GM19328 (cell line): Measurements from ENCODE around the gene RHBDL2.
A peak's percentile ranks its signal among the peaks of the same experiment; 100 is the strongest.
"Not testable (repeated sequence)": the region's sequence is repeated elsewhere in the genome, so short reads cannot be mapped to it uniquely, and the experiment has no call there.

Experiments used
- ATAC-seq: cut with Tn5 transposase; IDR thresholded peaks from one replicate; pipeline ENCODE4 v1.9.1; 2021; ENCODE audit warnings: mild to moderate bottlenecking, moderate library complexity; ENCODE audit not compliant: unreplicated experiment

RHBDL2 gene

DNA sequence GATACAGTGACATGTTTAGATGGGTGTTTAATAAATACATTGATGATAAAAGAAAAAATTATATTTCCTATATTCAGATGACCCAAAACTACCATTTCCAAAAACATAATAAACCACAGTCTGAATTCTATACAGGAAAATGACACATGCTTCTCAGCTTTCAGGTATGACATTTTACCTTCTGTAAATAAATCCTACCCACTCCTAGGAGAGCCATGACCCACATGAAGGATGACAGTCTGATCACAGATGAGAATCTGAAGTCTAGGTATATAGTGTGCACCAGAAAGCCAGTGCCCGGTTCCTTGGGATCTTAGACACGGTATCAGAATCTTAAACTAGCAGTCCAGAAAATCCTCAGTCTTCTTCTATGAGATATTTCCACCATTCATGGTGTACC, 56.5 kb downstream of the RHBDL2 start:
- ATAC-seq = no peak

DNA sequence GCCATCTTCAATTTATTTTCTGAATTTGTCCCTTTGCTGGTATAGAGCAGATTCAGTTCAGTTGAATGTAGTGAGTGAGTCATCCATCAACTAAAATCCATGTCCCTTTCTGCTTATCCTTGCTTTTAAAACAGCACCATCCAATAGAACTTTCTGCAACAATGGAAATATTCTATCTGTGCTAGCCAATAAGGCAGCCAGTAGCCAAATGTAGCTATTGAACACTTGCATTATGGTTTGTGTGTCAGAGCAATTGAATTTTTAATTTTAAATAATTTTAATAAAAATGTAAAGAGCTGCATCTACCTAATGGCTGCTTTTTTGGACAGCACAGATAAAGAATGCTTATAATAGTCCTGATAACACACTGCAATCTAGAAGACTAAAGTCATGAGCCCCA, 60.1 kb downstream of the RHBDL2 start, which contains the start of gene GJA9:
Gene GJA9, minus strand, starts transcription at position 101 of the 400 bp plus-strand sequence. CDS start 5,489 bp downstream, outside the sequence.
- ATAC-seq = no peak

- ATAC-seq = no peak
These were observed 65.8 kb downstream of the RHBDL2 start for GRCh38 chr1:38875811-38876210.

DNA sequence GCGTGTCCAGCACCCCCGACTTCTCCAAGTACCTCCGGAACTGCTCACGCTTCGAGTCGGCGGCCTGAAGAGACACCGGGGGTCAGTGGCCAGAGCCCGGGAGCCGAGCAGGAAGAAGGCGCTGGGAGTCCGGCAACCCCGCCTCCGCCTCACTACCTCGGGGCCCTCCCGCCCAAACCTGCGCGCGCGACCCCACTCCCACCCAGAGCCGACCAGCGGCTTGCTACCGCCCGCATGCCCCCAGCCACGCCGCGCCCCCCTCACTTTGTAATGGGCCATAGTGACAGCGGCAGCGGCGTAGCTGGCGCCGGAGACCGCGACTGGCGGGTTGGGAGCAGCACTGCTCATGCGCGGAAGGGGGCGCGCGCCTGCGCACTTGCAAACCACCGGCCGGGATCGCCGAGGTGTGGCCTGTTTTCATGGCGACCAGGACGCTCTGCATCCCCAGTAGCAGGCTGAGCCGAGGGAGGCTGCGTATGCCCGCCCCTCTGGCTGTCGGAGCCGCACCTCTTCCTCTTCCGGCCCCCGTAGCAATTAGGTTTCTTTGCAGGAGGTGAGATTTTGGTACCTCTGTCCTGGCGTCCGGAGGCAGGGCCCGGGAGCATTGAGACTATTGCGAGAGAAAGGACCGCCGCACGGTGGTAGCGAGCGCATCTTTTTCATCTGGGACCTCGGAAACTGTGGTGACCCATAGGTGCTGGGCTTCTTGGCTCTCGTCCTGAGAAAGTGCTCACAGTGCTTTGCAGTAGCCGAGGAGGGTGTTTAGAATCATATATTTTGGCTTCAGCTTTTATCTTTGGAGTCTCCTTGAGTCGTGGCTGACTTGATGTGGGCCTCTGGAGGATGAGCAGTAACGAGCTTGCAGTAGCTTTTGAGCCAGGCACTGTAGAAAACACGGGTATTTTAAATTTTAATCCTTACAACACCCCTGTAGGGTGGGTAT, 68.3 kb downstream of the RHBDL2 start, which contains the start of gene MYCBP:
Gene MYCBP, minus strand, starts transcription at position 322 of the 943 bp plus-strand sequence. Its CDS starts 43 bp downstream, at position 279.
- peak; percentile 98 for ATAC-seq

DNA sequence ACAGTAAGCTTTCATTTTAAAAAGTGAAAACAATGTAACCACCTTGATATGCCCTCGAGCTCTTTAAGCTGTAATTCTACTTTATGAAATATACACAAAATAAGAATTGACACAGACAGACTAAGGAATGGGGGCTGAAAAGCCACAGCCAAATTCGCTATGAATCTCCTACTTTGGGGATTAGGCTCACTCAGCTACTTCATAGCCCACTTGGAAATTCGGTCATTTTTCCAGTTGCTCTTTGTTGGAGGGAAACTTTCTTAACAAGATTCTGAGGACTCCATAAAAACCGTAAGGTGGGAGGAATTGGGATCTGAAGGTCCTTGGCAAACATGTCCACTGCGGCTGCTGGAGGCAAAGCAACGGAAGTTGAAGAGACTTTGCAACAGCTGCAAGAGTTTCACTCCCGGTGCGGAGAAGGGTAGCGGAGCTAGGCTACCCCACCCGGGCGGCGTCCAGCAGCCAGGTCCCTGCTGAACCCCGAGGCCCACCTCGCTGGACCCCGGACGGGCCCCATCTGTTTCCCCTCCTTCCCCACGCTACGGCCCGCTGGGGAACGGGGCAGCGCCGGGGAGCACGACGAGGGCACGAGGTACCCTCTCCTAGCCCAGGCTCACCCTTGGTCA, 69.1 kb downstream of the RHBDL2 start:
- peak; percentile 4 for ATAC-seq

GRCh38 chr1:38870996-38871395, 70.6 kb downstream of the RHBDL2 start:
- no peak for ATAC-seq

GRCh38 chr1:38867208-38867607, 74.4 kb downstream of the RHBDL2 start:
- ATAC-seq = no peak

DNA sequence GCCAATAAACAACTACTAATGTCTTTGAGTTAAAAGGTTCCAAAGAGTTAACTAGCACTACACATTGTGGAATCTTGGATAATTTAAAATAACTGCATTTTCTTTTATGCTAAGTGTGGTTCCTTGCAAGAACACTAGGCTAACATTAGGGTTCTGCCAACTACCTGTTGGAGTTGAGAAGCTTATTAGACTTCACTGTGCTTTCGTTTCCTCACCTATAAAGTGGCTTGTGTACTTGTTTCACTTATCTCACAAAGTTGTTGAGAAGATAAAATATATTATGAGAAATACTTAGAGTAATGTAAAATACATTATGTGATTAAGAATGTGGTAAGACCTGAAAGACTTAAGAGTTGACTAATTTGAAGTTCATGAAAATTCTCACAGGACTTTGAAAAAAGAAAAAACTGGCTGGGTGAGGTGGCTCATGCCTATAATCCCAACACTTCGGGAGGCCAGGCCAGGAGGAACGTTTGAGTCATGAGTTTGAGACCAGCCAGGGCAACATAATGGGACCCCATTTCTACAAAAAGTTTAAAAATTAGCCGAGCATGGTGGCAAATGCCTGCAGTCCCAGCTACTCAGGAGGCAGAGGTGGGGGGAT, 76.4 kb downstream of the RHBDL2 start:
- ATAC-seq = no peak

DNA sequence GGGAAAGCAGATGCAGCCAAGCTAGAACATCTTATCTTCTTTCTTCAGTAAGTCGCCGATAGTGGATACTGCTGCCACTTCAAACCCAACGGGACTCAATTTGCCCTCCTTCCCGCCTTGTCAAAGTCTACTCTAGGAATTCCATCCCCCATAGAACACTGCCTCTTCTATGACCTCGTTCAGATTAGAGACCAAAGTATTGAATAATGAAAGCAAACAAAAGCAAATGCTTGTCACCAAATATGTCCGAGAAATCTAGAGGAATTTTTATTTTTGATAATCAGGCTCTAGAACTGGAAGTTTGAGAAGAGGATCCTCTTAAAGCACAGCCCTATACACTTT, 81.2 kb downstream of the RHBDL2 start:
- ATAC-seq = no peak

- ATAC-seq = peak; percentile 98
These were observed 81.8 kb downstream of the RHBDL2 start, which contains the start of gene RRAGC for GRCh38 chr1:38859561-38860453. Gene RRAGC, minus strand, starts transcription at chr1:38859772. Its CDS starts 126 bp downstream, at chr1:38859646.

GRCh38 chr1:38858833-38859560, 82.6 kb downstream of the RHBDL2 start:
- peak; percentile 17 for ATAC-seq

GRCh38 chr1:38852780-38853179, 88.8 kb downstream of the RHBDL2 start:
- no peak for ATAC-seq

GRCh38 chr1:38848071-38848470, 93.6 kb downstream of the RHBDL2 start:
- no peak for ATAC-seq

DNA sequence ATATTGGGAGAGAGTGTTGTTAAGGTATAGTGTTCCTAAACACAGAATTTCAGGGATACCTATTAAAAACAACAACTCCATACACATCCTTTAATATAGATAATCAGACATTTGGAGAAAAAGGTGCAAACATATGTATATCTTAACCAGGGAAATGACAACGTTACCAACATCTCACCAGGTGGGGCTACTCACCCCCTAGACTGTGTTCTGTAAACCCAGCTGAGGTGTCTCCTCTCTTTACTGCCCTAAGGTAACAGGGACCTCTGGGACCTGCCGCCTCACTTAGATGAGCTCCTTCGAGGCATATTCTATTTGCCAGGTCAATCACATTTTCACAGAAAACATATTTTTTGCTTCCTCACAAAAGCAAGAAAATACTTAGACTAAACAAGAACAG, 95.4 kb downstream of the RHBDL2 start:
- no peak for ATAC-seq

- ATAC-seq = not testable (repeated sequence)
These were observed 96.5 kb downstream of the RHBDL2 start for GRCh38 chr1:38845088-38845487.

DNA sequence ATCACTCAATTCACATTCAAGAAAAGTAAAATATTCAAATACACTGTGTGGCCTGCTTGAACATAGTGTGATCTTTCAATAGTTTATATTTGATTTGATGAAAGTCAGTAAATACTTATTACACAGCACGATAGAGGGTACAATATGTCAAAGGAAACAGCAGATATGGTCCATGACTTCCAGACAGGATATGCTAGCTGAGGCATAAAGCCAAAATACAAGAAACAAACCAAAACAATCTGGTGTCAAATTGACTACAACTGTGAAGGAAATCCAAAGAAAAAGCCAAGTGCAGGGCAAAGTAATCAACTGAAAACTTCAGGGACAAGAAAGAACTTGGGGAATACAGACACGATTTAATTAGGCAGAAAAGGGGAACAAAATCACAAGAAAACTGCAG, 101.3 kb downstream of the RHBDL2 start:
- no peak for ATAC-seq

DNA sequence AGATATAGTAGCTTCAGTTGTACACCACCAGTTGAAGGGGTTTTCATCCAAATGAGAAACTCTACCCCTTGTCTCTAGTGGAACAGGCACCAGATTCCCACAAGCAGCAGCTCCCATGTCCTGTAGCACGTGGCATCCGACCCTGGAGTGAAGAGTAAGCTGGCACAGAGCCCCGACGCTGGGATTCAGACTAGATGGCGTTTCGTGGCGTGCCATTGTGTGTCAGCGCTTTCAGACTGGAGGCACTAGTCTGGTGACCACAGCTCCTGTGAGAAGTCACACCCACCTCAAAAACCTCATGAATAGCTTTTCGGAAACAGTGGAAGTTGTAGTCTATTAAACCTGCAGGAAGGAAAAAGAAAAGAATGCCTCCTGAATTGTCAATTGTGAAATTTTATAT, 102.3 kb downstream of the RHBDL2 start:
- ATAC-seq = no peak

- ATAC-seq = not testable (repeated sequence)
These were observed 105.3 kb downstream of the RHBDL2 start for GRCh38 chr1:38836316-38836715.
